ENCODE data around the gene MAN1C1. TPM values are rescaled to one million over a fixed set of nuclear protein-coding genes. Genes with fewer than 3 reads are reported as not detected.
"Not testable (repeated sequence)": the region's sequence is repeated elsewhere in the genome, so short reads cannot be mapped to it uniquely, and the experiment has no call there.

The MAN1C1 gene
- total RNA-seq, 4 donors from 2014 or later = 14.6 to 25.1 (median 17.5) TPM

- peaks cover 0 to 26% (median 0%) of the 10 kb centered on the region in 4 donors for H3K4me1 ChIP-seq
- H3K36me3 ChIP-seq = no peaks in the 10 kb centered on the region
- H3K27me3 ChIP-seq = no peaks in the 10 kb centered on the region
- H3K4me3 ChIP-seq = no peak overlapping the region
- TF ChIP-seq EP300 (IDR thresholded peaks at IDR 0.05) (no peak), POLR2A (IDR thresholded peaks at IDR 0.05) (no peak), CTCF (IDR thresholded peaks at IDR 0.05) (no peak)
- 82 to 87% methylated on average over 9 to 13 of the region's 13 CpGs for WGBS, 2 donors
- no peak overlapping the region for H3K27ac ChIP-seq
- no peak for DNase-seq (ENCODE audit: low spot score in 2 of 2)
- H3K9me3 ChIP-seq = no peaks in the 10 kb centered on the region
Measured at GRCh38 chr1:25658791-25659431, 42.3 kb downstream of the MAN1C1 start.

- DNase-seq (ENCODE audit: low spot score in 2 of 2) = no peak
- Histone ChIP-seq H3K4me3 (no peak overlapping the region), H3K36me3 (no peaks in the 10 kb centered on the region), H3K9me3 (no peaks in the 10 kb centered on the region), H3K4me1 (peaks cover 0 to 27% (median 0%) of the 10 kb centered on the region in 4 donors), H3K27me3 (no peaks in the 10 kb centered on the region), H3K27ac (no peak overlapping the region)
- 71% methylated on average over 8 of the region's 8 CpGs for whole genome bisulfite sequencing, 2 donors
- TF ChIP-seq CTCF (IDR thresholded peaks at IDR 0.05) = no peak
- TF ChIP-seq POLR2A (IDR thresholded peaks at IDR 0.05) = no peak
- no peak for TF ChIP-seq EP300 (IDR thresholded peaks at IDR 0.05)
Measured at GRCh38 chr1:25661043-25661815, 44.6 kb downstream of the MAN1C1 start.

GRCh38 chr1:25662061-25662460 is 45.5 kb downstream of the MAN1C1 start:
- no peaks in the 10 kb centered on the region for H3K9me3 ChIP-seq
- 80 to 88% methylated on average over 2 of the region's 2 CpGs for WGBS, 2 donors
- H3K4me1 ChIP-seq = peaks cover 0 to 26% (median 0%) of the 10 kb centered on the region in 4 donors
- TF ChIP-seq EP300 (IDR thresholded peaks at IDR 0.05) (no peak), CTCF (IDR thresholded peaks at IDR 0.05) (no peak), POLR2A (IDR thresholded peaks at IDR 0.05) (no peak)
- H3K27me3 ChIP-seq = no peaks in the 10 kb centered on the region
- H3K27ac ChIP-seq = no peak overlapping the region
- no peaks in the 10 kb centered on the region for H3K36me3 ChIP-seq
- H3K4me3 ChIP-seq = no peak overlapping the region
- no peak for DNase-seq (ENCODE audit: low spot score in 2 of 2)

- not testable (repeated sequence) for H3K27ac ChIP-seq; DNase-seq (ENCODE audit: low spot score in 2 of 2); H3K36me3 ChIP-seq; H3K4me3 ChIP-seq; H3K9me3 ChIP-seq; H3K27me3 ChIP-seq
- 94 to 100% methylated on average over 2 of the region's 2 CpGs for WGBS, 2 donors
- peaks cover 0 to 17% (median 0%) of the 10 kb centered on the region in 4 donors for H3K4me1 ChIP-seq
Measured at GRCh38 chr1:25662959-25663358, 46.4 kb downstream of the MAN1C1 start.

- Histone ChIP-seq H3K27ac (no peak overlapping the region), H3K27me3 (no peaks in the 10 kb centered on the region), H3K36me3 (no peaks in the 10 kb centered on the region), H3K4me1 (peaks cover 0 to 7% (median 0%) of the 10 kb centered on the region in 4 donors), H3K4me3 (no peak overlapping the region), H3K9me3 (no peaks in the 10 kb centered on the region)
- TF ChIP-seq CTCF (IDR thresholded peaks at IDR 0.05) (no peak), POLR2A (IDR thresholded peaks at IDR 0.05) (no peak), EP300 (IDR thresholded peaks at IDR 0.05) (no peak)
- no peak for DNase-seq (ENCODE audit: low spot score in 2 of 2)
- WGBS, 2 donors = 71 to 72% methylated on average over 14 of the region's 14 CpGs
Measured at GRCh38 chr1:25664357-25665199, 48.0 kb downstream of the MAN1C1 start.
